ENCODE results near the gene SLC9A9. TPM values are rescaled to one million over a fixed set of nuclear protein-coding genes. Genes with fewer than 3 reads are reported as not detected.

The SLC9A9 gene
- total and polyA plus RNA-seq, 8 donors: 0.28 to 5.9 (median 0.75) TPM

GRCh38 chr3:143476965-143477640 lies 371.2 kb downstream of the SLC9A9 start:
- Histone ChIP-seq H3K9me3 (no peaks in the 10 kb centered on the region), H3K36me3 (no peaks in the 10 kb centered on the region), H3K27me3 (no peaks in the 10 kb centered on the region), H3K4me3 (no peak overlapping the region), H3K27ac (no peak overlapping the region), H3K4me1 (peaks cover 0 to 3% (median 0%) of the 10 kb centered on the region in 3 donors)
- ATAC-seq (no peak), DNase-seq (no peak), FAIRE-seq (no peak)
- intact Hi-C loops (cut with DNase I): no loop called here
- TF ChIP-seq, protein P1, sequence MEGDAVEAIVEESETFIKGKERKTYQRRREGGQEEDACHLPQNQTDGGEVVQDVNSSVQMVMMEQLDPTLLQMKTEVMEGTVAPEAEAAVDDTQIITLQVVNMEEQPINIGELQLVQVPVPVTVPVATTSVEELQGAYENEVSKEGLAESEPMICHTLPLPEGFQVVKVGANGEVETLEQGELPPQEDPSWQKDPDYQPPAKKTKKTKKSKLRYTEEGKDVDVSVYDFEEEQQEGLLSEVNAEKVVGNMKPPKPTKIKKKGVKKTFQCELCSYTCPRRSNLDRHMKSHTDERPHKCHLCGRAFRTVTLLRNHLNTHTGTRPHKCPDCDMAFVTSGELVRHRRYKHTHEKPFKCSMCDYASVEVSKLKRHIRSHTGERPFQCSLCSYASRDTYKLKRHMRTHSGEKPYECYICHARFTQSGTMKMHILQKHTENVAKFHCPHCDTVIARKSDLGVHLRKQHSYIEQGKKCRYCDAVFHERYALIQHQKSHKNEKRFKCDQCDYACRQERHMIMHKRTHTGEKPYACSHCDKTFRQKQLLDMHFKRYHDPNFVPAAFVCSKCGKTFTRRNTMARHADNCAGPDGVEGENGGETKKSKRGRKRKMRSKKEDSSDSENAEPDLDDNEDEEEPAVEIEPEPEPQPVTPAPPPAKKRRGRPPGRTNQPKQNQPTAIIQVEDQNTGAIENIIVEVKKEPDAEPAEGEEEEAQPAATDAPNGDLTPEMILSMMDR (IDR thresholded peaks at IDR 0.05): no peak
- 75 to 77% methylated on average over 7 of the region's 7 CpGs for WGBS, 2 donors

GRCh38 chr3:143475981-143476380 lies 372.3 kb downstream of the SLC9A9 start:
- Histone ChIP-seq H3K9me3 (no peaks in the 10 kb centered on the region), H3K36me3 (no peaks in the 10 kb centered on the region), H3K27ac (no peak overlapping the region), H3K4me3 (no peak overlapping the region), H3K4me1 (peaks cover 0 to 3% (median 0%) of the 10 kb centered on the region in 3 donors), H3K27me3 (no peaks in the 10 kb centered on the region)
- DNase-seq (no peak), FAIRE-seq (no peak), ATAC-seq (no peak)
- TF ChIP-seq, protein P1 (IDR thresholded peaks at IDR 0.05): no peak
- 48 to 66% methylated on average over 3 of the region's 3 CpGs for WGBS, 2 donors
- intact Hi-C loops (cut with DNase I): no loop called here

GRCh38 chr3:143472731-143473523 lies 375.3 kb downstream of the SLC9A9 start:
- Histone ChIP-seq H3K4me3 (no peak overlapping the region), H3K27ac (no peak overlapping the region), H3K27me3 (no peaks in the 10 kb centered on the region), H3K4me1 (no peaks in the 10 kb centered on the region), H3K9me3 (no peaks in the 10 kb centered on the region), H3K36me3 (no peaks in the 10 kb centered on the region)
- intact Hi-C loops (cut with DNase I): no loop called here
- no peak for DNase-seq
- WGBS, 2 donors: 72 to 85% methylated on average over 7 of the region's 7 CpGs
- ATAC-seq: no peak
- FAIRE-seq: no peak
- TF ChIP-seq, protein P1 (IDR thresholded peaks at IDR 0.05): no peak

DNA sequence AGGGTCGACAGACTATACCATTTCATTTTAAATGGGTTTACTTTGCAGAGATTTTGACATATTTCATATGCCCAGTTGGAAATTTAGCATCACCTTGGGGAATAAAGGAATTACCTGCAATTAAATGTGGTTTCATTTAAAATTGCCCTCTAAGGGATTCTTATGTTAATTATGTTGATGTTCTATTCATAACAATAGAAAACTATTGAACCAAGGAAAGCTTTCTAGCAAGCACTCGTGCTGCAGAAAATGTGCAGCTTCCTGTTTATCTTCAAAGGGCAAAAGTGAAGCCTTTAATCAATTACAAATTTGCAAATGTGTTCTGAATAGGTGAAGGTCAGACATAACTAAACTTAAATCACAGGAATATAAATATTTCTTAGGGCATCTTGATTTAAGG lies 376.6 kb downstream of the SLC9A9 start:
- DNase-seq (no peak), FAIRE-seq (no peak), ATAC-seq (no peak)
- H3K4me1 ChIP-seq: no peaks in the 10 kb centered on the region
- TF ChIP-seq, protein P1 (IDR thresholded peaks at IDR 0.05): no peak
- no peak overlapping the region for H3K4me3 ChIP-seq
- no peaks in the 10 kb centered on the region for H3K9me3 ChIP-seq
- 38 to 50% methylated on average over 2 of the region's 2 CpGs for WGBS, 2 donors
- intact Hi-C loops (cut with DNase I): no loop called here
- no peak overlapping the region for H3K27ac ChIP-seq
- H3K36me3 ChIP-seq: no peaks in the 10 kb centered on the region
- H3K27me3 ChIP-seq: no peaks in the 10 kb centered on the region

DNA sequence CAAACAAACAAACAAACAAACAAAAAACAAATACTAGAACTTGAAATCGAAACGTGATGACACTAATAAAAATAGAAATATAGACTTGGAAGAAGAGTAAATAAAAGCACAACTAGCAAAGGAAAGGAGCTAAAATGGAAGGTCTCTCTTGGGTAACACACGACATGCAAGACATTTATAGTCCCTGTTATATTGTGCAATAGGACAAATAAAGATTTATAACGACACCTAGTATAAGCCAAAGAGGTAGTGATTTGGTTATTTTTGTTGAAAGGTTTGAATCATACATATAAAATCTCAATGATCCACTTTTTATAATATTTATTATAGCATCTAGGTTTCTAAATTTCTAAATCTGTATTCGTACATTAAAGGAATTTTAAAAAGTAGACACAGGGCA lies 379.1 kb downstream of the SLC9A9 start:
- no peak for FAIRE-seq
- DNase-seq: no peak
- Histone ChIP-seq H3K36me3 (no peaks in the 10 kb centered on the region), H3K27ac (no peak overlapping the region), H3K9me3 (no peaks in the 10 kb centered on the region), H3K4me3 (no peak overlapping the region), H3K27me3 (no peaks in the 10 kb centered on the region), H3K4me1 (no peaks in the 10 kb centered on the region)
- ATAC-seq: no peak
- intact Hi-C loops (cut with DNase I): no loop called here
- WGBS, 2 donors: 55 to 61% methylated on average over 5 of the region's 5 CpGs
- TF ChIP-seq, protein P1 (IDR thresholded peaks at IDR 0.05): no peak
